IMR-90 (cell line): ENCODE data around the gene CDC26. TPM values are rescaled to one million over a fixed set of nuclear protein-coding genes. Genes with fewer than 3 reads are reported as not detected.

Experiments
- ATAC-seq: fragments of 200-7000 bp; cut with Tn5 transposase; 2 replicates; pipeline ENCODE4 v1.9.1; 2020; ENCODE audit warnings: low read depth, mild to moderate bottlenecking, moderate library complexity
- BruUV-seq: library from RNA; stranded (reverse); fragments of 400-500 nt; replicated peaks from 2 replicates; lab custom pipeline; 2021; lab: Mats Ljungman, UMichigan
- CTCF ChIA-PET: fragments of 300-600 bp; formaldehyde crosslinking; extraction: SDS; loops from one replicate; lab custom pipeline; 2021; ENCODE audit warnings: antibody characterized with exemption; lab: Yijun Ruan, JAX
- POLR2A ChIA-PET: fragments of 300-600 bp; sonication (Branson Sonifier 250); formaldehyde crosslinking; loops from one replicate; lab custom pipeline; 2022; ENCODE audit warnings: antibody characterized with exemption; ENCODE audit not compliant: unreplicated experiment; lab: Charles Lee
- DNase-seq: peaks from one replicate; pipeline ENCODE4 v3.0.0; 2013
- H2AFZ ChIP-seq: replicated peaks from 2 replicates; pipeline ENCODE3; 2013; ENCODE audit warnings: low read length, mild to moderate bottlenecking; ENCODE audit not compliant: poor library complexity
- H2AK5ac ChIP-seq: 2 replicates; pipeline ENCODE4 v1.6.1; 2013; ENCODE audit warnings: low read depth, low read length, inconsistent platforms
- H2AK9ac ChIP-seq: replicated peaks from 2 replicates; pipeline ENCODE3; 2013; ENCODE audit warnings: mild to moderate bottlenecking, low read depth, low read length, moderate library complexity; ENCODE audit not compliant: poor library complexity
- H2BK120ac ChIP-seq: 2 replicates; pipeline ENCODE4 v1.6.1; 2013; ENCODE audit warnings: low read depth, low read length, inconsistent platforms
- H2BK15ac ChIP-seq: 3 replicates; pipeline ENCODE4 v1.6.1; 2013; ENCODE audit warnings: low read depth, low read length, inconsistent platforms
- H2BK20ac ChIP-seq: 2 replicates; pipeline ENCODE4 v1.6.1; 2013; ENCODE audit warnings: low read depth, mild to moderate bottlenecking, inconsistent platforms, low read length, moderate library complexity
- H2BK5ac ChIP-seq: 2 replicates; pipeline ENCODE4 v1.6.1; 2013; ENCODE audit warnings: mild to moderate bottlenecking, low read depth, low read length, inconsistent platforms; ENCODE audit not compliant: poor library complexity, severe bottlenecking
- H3K14ac ChIP-seq: replicated peaks from 2 replicates; pipeline ENCODE4 v1.6.1; 2013; ENCODE audit warnings: low read depth, low read length, inconsistent platforms
- H3K18ac ChIP-seq: 2 replicates; pipeline ENCODE4 v1.6.1; 2013; ENCODE audit warnings: low read depth, low read length, control low read depth
- H3K23ac ChIP-seq: 2 replicates; pipeline ENCODE4 v1.6.1; 2013; ENCODE audit warnings: low read depth, low read length, inconsistent platforms
- H3K27ac ChIP-seq: 2 replicates; pipeline ENCODE4 v1.5.1; 2013; ENCODE audit warnings: mild to moderate bottlenecking, control low read depth, low read length; ENCODE audit not compliant: insufficient read depth
- H3K27me3 ChIP-seq: 2 replicates; pipeline ENCODE4 v1.6.1; 2013; ENCODE audit warnings: low read length; ENCODE audit not compliant: control insufficient read depth, insufficient read depth
- H3K36me3 ChIP-seq: 2 replicates; pipeline ENCODE4 v1.6.1; 2013; ENCODE audit warnings: low read length, mixed read lengths; ENCODE audit not compliant: control insufficient read depth, insufficient read depth
- H3K4ac ChIP-seq: 2 replicates; pipeline ENCODE4 v1.6.1; 2013; ENCODE audit warnings: low read depth, low read length, inconsistent platforms
- H3K4me1 ChIP-seq: 2 replicates; pipeline ENCODE4 v1.6.1; 2013; ENCODE audit warnings: low read length, mixed read lengths; ENCODE audit not compliant: control insufficient read depth, insufficient read depth
- H3K4me2 ChIP-seq: 2 replicates; pipeline ENCODE4 v1.6.1; 2013; ENCODE audit warnings: low read depth, mild to moderate bottlenecking, control low read depth, low read length, moderate library complexity
- H3K4me3 ChIP-seq: 2 replicates; pipeline ENCODE4 v1.5.1; 2013; ENCODE audit warnings: low read depth, mild to moderate bottlenecking, control low read depth, low read length, moderate library complexity; ENCODE audit not compliant: insufficient read depth
- H3K56ac ChIP-seq: 2 replicates; pipeline ENCODE4 v1.6.1; 2013; ENCODE audit warnings: low read length, inconsistent platforms; ENCODE audit not compliant: insufficient read depth; ENCODE audit errors: extremely low read depth
- H3K79me1 ChIP-seq, 2 experiments: 2 replicates each; pipeline ENCODE4 v1.6.1; 2013; ENCODE audit warnings: low read length in 2 of 2, inconsistent platforms in 1 of 2, low read depth in 1 of 2
- H3K9ac ChIP-seq: 2 replicates; pipeline ENCODE4 v1.6.1; 2013; ENCODE audit warnings: low read depth, low read length, control low read depth
- H3K9me1 ChIP-seq: 2 replicates; pipeline ENCODE4 v1.6.1; 2013; ENCODE audit warnings: low read length, inconsistent platforms; ENCODE audit not compliant: insufficient read depth
- H3K9me3 ChIP-seq: 2 replicates; pipeline ENCODE4 v1.6.1; 2013; ENCODE audit warnings: low read length; ENCODE audit not compliant: control insufficient read depth, insufficient read depth
- H4K20me1 ChIP-seq: 2 replicates; pipeline ENCODE4 v1.6.1; 2013; ENCODE audit warnings: low read length, inconsistent platforms; ENCODE audit not compliant: insufficient read depth
- H4K5ac ChIP-seq: 2 replicates; pipeline ENCODE4 v1.6.1; 2013; ENCODE audit warnings: mild to moderate bottlenecking, low read depth, low read length, control low read depth
- H4K8ac ChIP-seq, 2 experiments: 2 replicates each; pipeline ENCODE4 v1.6.1; 2013; ENCODE audit warnings: low read depth in 2 of 2, low read length in 2 of 2, control low read depth in 1 of 2, inconsistent platforms in 1 of 2
- H4K91ac ChIP-seq: 2 replicates; pipeline ENCODE4 v1.6.1; 2013; ENCODE audit warnings: low read depth, low read length, inconsistent platforms; ENCODE audit not compliant: insufficient read depth
- BHLHE40 ChIP-seq: fragments of 150-350 bp; IDR thresholded peaks from 2 replicates; pipeline ENCODE4 v1.6.1; 2016; ENCODE audit warnings: mild to moderate bottlenecking, low read depth, low read length
- CEBPB ChIP-seq: IDR thresholded peaks from 2 replicates; pipeline ENCODE4 v1.6.1; 2012; ENCODE audit warnings: low read depth, low read length, improper control_type of control experiment
- CHD1 ChIP-seq: IDR thresholded peaks from 2 replicates; pipeline ENCODE4 v1.6.1; 2012; ENCODE audit warnings: low read depth, low read length, improper control_type of control experiment
- FOS ChIP-seq: fragments of 150-350 bp; IDR thresholded peaks from 2 replicates; pipeline ENCODE4 v1.6.1; 2016; ENCODE audit warnings: low read depth, low read length
- MAFK ChIP-seq: IDR thresholded peaks from 2 replicates; pipeline ENCODE4 v1.6.1; 2012; ENCODE audit warnings: low read depth, low read length, improper control_type of control experiment
- MAZ ChIP-seq: IDR thresholded peaks from 2 replicates; pipeline ENCODE4 v1.6.1; 2012; ENCODE audit warnings: low read depth, mild to moderate bottlenecking, low read length, improper control_type of control experiment, moderate library complexity, borderline replicate concordance
- MXI1 ChIP-seq: IDR thresholded peaks from 2 replicates; pipeline ENCODE4 v1.6.1; 2012; ENCODE audit warnings: low read depth, mild to moderate bottlenecking, low read length, moderate library complexity, borderline replicate concordance
- NFE2L2 ChIP-seq: fragments of 150-350 bp; IDR thresholded peaks from 2 replicates; pipeline ENCODE4 v1.6.1; 2016; ENCODE audit warnings: low read depth, mild to moderate bottlenecking, low read length
- POLR2A ChIP-seq: IDR thresholded peaks from 2 replicates; pipeline ENCODE4 v1.6.1; 2012; ENCODE audit warnings: mild to moderate bottlenecking, low read depth, low read length
- RAD21 ChIP-seq: IDR thresholded peaks from 2 replicates; pipeline ENCODE4 v1.6.1; 2012; ENCODE audit warnings: low read length, improper control_type of control experiment
- RCOR1 ChIP-seq: IDR thresholded peaks from 2 replicates; pipeline ENCODE4 v1.6.1; 2012; ENCODE audit warnings: mild to moderate bottlenecking, low read length, improper control_type of control experiment; ENCODE audit not compliant: insufficient replicate concordance
- RFX5 ChIP-seq: IDR thresholded peaks from 2 replicates; pipeline ENCODE4 v1.8.0; 2012; ENCODE audit warnings: low read depth, mild to moderate bottlenecking, low read length, moderate library complexity
- SMC3 ChIP-seq: fragments of 150-350 bp; IDR thresholded peaks from 2 replicates; pipeline ENCODE4 v1.6.1; 2016; ENCODE audit warnings: low read depth, mild to moderate bottlenecking, antibody characterized with exemption, low read length, moderate library complexity
- WGBS, 2 experiments: methylation state at CpG; one replicate each; pipeline versions ENCODE4 v1.1.5 to v1.1.7; 2013; ENCODE audit warnings: missing lambda C conversion rate in 2 of 2; ENCODE audit not compliant: insufficient read length in 1 of 2; ENCODE audit errors: extremely low coverage in 2 of 2; 5-methylcytosine and 5-hydroxymethylcytosine counted together
- dilution Hi-C: fragments of 300-500 bp; cut with HindIII; formaldehyde crosslinking; loops from one replicate; pipeline ENCODE4 v1.14.3; 2018; ENCODE audit warnings: low sequenced_read_pairs; ENCODE audit not compliant: unreplicated experiment
- in situ Hi-C: fragments of 300-500 bp; cut with MboI; formaldehyde crosslinking; loops from 3 replicates; pipeline ENCODE4 v1.14.3; 2019; ENCODE audit warnings: low sequenced_read_pairs, inconsistent platforms, mixed read lengths
- intact Hi-C: fragments of 100-400 bp; cut with micrococcal nuclease; formaldehyde crosslinking; loops from 2 replicates; pipeline ENCODE4 v1.10.0; 2022
- polyA plus RNA-seq, 3 experiments: library from polyadenylated mRNA; depleted of rRNA; stranded (reverse); fragments of >200 nt; gene quantifications; 2 replicates each; pipeline ENCODE4 v1.2.3, GENCODE V29; 2012; ENCODE audit warnings: low replicate concordance in 1 of 3
- total RNA-seq: library from RNA; depleted of rRNA; stranded (reverse); fragments of >200 nt; gene quantifications from 2 replicates; pipeline ENCODE4 v1.2.3, GENCODE V29; 2012
- TF ChIP-seq, protein P1 (sequence below): conservative IDR thresholded peaks from 2 replicates; pipeline ENCODE4 v1.5.1; 2012; ENCODE audit warnings: mild to moderate bottlenecking, low read depth, low read length, improper control_type of control experiment
- TF ChIP-seq, protein P2 (sequence below): fragments of 150-350 bp; IDR thresholded peaks from 2 replicates; pipeline ENCODE4 v1.6.1; 2017; ENCODE audit warnings: mild to moderate bottlenecking, antibody characterized with exemption, low read length, low read depth
- TF ChIP-seq, protein P3 (sequence below): fragments of 150-350 bp; IDR thresholded peaks from 2 replicates; pipeline ENCODE4 v1.6.1; 2016; ENCODE audit warnings: low read depth, mild to moderate bottlenecking, low read length, moderate library complexity, borderline replicate concordance

Gene CDC26
- total and polyA plus RNA-seq, 2 of the 4 experiments (the other 2 are of a cell fraction) = 16.5 to 32.7 TPM

DNA sequence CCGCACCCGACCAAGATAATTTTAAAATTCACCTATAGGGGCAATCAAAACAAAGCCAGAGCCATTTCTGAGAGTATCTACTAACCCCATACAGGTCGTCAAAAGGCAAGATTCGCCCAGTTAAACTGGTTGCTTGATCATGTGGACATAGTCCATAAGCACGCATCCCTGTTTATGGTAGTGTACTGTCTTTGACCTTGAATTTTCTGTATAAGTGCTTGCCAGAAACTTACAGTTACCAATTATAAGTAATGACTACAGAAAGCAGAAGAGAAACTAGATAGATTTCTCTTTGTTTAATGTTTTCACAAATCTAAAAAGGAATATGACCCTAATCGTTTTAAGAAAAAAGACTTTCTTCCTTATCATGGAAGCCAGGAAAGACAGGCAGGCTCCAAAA is 28.4 kb downstream of the CDC26 start:
- no peak overlapping the region for H3K4me3 ChIP-seq
- CTCF ChIA-PET = no interaction called here
- H2AK9ac ChIP-seq = no peak overlapping the region
- no peak overlapping the region for H3K4ac ChIP-seq
- in situ Hi-C loops = no loop called here
- peaks cover 16 to 35% of the 10 kb centered on the region in 2 experiments for H3K79me1 ChIP-seq
- no peak overlapping the region for H3K56ac ChIP-seq
- H4K91ac ChIP-seq = no peak overlapping the region
- H2BK20ac ChIP-seq = no peak overlapping the region
- peaks cover 2% of the 10 kb centered on the region; the same call in 1 of the 2 replicates for H3K9me3 ChIP-seq
- no peaks in the 10 kb centered on the region for H3K27me3 ChIP-seq
- no peak overlapping the region for H2BK5ac ChIP-seq
- no TSS peak for BruUV-seq
- DNase-seq (no peak), ATAC-seq (no peak)
- H3K14ac ChIP-seq = no peak overlapping the region
- no peak overlapping the region for H2AK5ac ChIP-seq
- no peak overlapping the region for H2BK120ac ChIP-seq
- H2BK15ac ChIP-seq = no peak overlapping the region
- H3K23ac ChIP-seq = no peak overlapping the region
- H3K4me2 ChIP-seq = no peak overlapping the region
- no peaks in the 10 kb centered on the region for H3K4me1 ChIP-seq
- no peak overlapping the region for H3K9ac ChIP-seq
- POLR2A ChIA-PET = no interaction called here
- H3K36me3 ChIP-seq = no peaks in the 10 kb centered on the region
- intact Hi-C loops = no loop called here
- TF ChIP-seq RFX5 (no peak), BHLHE40 (no peak), MAFK (no peak), NFE2L2 (no peak), POLR2A (no peak), MXI1 (no peak), CHD1 (no peak), RCOR1 (no peak), RAD21 (no peak), FOS (no peak), MAZ (no peak), SMC3 (no peak), CEBPB (no peak)
- TF ChIP-seq, protein P1, sequence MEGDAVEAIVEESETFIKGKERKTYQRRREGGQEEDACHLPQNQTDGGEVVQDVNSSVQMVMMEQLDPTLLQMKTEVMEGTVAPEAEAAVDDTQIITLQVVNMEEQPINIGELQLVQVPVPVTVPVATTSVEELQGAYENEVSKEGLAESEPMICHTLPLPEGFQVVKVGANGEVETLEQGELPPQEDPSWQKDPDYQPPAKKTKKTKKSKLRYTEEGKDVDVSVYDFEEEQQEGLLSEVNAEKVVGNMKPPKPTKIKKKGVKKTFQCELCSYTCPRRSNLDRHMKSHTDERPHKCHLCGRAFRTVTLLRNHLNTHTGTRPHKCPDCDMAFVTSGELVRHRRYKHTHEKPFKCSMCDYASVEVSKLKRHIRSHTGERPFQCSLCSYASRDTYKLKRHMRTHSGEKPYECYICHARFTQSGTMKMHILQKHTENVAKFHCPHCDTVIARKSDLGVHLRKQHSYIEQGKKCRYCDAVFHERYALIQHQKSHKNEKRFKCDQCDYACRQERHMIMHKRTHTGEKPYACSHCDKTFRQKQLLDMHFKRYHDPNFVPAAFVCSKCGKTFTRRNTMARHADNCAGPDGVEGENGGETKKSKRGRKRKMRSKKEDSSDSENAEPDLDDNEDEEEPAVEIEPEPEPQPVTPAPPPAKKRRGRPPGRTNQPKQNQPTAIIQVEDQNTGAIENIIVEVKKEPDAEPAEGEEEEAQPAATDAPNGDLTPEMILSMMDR = no peak
- TF ChIP-seq, protein P2, sequence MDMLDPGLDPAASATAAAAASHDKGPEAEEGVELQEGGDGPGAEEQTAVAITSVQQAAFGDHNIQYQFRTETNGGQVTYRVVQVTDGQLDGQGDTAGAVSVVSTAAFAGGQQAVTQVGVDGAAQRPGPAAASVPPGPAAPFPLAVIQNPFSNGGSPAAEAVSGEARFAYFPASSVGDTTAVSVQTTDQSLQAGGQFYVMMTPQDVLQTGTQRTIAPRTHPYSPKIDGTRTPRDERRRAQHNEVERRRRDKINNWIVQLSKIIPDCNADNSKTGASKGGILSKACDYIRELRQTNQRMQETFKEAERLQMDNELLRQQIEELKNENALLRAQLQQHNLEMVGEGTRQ = no peak
- TF ChIP-seq, protein P3, sequence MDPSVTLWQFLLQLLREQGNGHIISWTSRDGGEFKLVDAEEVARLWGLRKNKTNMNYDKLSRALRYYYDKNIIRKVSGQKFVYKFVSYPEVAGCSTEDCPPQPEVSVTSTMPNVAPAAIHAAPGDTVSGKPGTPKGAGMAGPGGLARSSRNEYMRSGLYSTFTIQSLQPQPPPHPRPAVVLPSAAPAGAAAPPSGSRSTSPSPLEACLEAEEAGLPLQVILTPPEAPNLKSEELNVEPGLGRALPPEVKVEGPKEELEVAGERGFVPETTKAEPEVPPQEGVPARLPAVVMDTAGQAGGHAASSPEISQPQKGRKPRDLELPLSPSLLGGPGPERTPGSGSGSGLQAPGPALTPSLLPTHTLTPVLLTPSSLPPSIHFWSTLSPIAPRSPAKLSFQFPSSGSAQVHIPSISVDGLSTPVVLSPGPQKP = no peak
- H2AFZ ChIP-seq = no peak overlapping the region
- no peak overlapping the region for H3K18ac ChIP-seq
- H3K9me1 ChIP-seq = no peaks in the 10 kb centered on the region
- no peak overlapping the region for H4K8ac ChIP-seq
- no peak overlapping the region for H3K27ac ChIP-seq
- H4K5ac ChIP-seq = no peak overlapping the region
- dilution Hi-C loops = no loop called here
- peaks cover 16% of the 10 kb centered on the region for H4K20me1 ChIP-seq
- WGBS, 2 experiments = no CpG with 5 or more reads among the region's 6 CpGs
